Measurements from ENCODE around the gene DMKN.

DMKN gene

GRCh38 chr19:35509018-35509652 lies 4.3 kb downstream of the DMKN start:
- H3K27me3 Mint-ChIP-seq (ENCODE audit: low read depth) = peaks cover 78% of the 10 kb centered on the region
- H3K27ac Mint-ChIP-seq = peak overlapping the region; percentile 83 to 92 (median 91)
- peaks cover 5% of the 10 kb centered on the region for H3K4me1 Mint-ChIP-seq
- TF ChIP-seq CTCF (IDR thresholded peaks at IDR 0.05; ENCODE audit: unreplicated experiment in 3 of 3) = no peak
- peak overlapping the region; percentile 86 to 91 (median 89) for H3K4me3 Mint-ChIP-seq
- H3K9me3 Mint-ChIP-seq = no peaks in the 10 kb centered on the region
- H3K36me3 Mint-ChIP-seq (ENCODE audit: low read depth) = no peaks in the 10 kb centered on the region

- TF ChIP-seq CTCF (IDR thresholded peaks at IDR 0.05; ENCODE audit: unreplicated experiment in 3 of 3) = no peak
- peaks cover 73% of the 10 kb centered on the region for H3K27me3 Mint-ChIP-seq (ENCODE audit: low read depth)
- H3K4me3 Mint-ChIP-seq = peak overlapping the region; percentile 34 to 89 (median 61)
- no peak overlapping the region for H3K27ac Mint-ChIP-seq
- H3K36me3 Mint-ChIP-seq (ENCODE audit: low read depth) = no peaks in the 10 kb centered on the region
- H3K9me3 Mint-ChIP-seq = no peaks in the 10 kb centered on the region
- H3K4me1 Mint-ChIP-seq = peaks cover 5% of the 10 kb centered on the region
Observed at GRCh38 chr19:35508129-35508528, 5.3 kb downstream of the DMKN start.

GRCh38 chr19:35507561-35507960 lies 5.9 kb downstream of the DMKN start:
- H3K36me3 Mint-ChIP-seq (ENCODE audit: low read depth) = no peaks in the 10 kb centered on the region
- H3K27me3 Mint-ChIP-seq (ENCODE audit: low read depth) = peaks cover 68% of the 10 kb centered on the region
- no peak overlapping the region for H3K4me3 Mint-ChIP-seq
- H3K27ac Mint-ChIP-seq = no peak overlapping the region
- H3K4me1 Mint-ChIP-seq = peaks cover 5% of the 10 kb centered on the region
- TF ChIP-seq CTCF (IDR thresholded peaks at IDR 0.05; ENCODE audit: unreplicated experiment in 3 of 3) = no peak
- no peaks in the 10 kb centered on the region for H3K9me3 Mint-ChIP-seq

- peaks cover 55% of the 10 kb centered on the region for H3K27me3 Mint-ChIP-seq (ENCODE audit: low read depth)
- H3K27ac Mint-ChIP-seq = no peak overlapping the region
- no peaks in the 10 kb centered on the region for H3K9me3 Mint-ChIP-seq
- no peak overlapping the region for H3K4me3 Mint-ChIP-seq
- no peak for TF ChIP-seq CTCF (IDR thresholded peaks at IDR 0.05; ENCODE audit: unreplicated experiment in 3 of 3)
- H3K36me3 Mint-ChIP-seq (ENCODE audit: low read depth) = no peaks in the 10 kb centered on the region
- peaks cover 5% of the 10 kb centered on the region for H3K4me1 Mint-ChIP-seq
Observed at GRCh38 chr19:35506011-35506410, 7.4 kb downstream of the DMKN start.

- no peak for TF ChIP-seq CTCF (IDR thresholded peaks at IDR 0.05; ENCODE audit: unreplicated experiment in 3 of 3)
- no peaks in the 10 kb centered on the region for H3K4me1 Mint-ChIP-seq
- no peak overlapping the region for H3K27ac Mint-ChIP-seq
- H3K4me3 Mint-ChIP-seq = no peak overlapping the region
- H3K36me3 Mint-ChIP-seq (ENCODE audit: low read depth) = no peaks in the 10 kb centered on the region
- peaks cover 25% of the 10 kb centered on the region for H3K27me3 Mint-ChIP-seq (ENCODE audit: low read depth)
- no peaks in the 10 kb centered on the region for H3K9me3 Mint-ChIP-seq
Observed at GRCh38 chr19:35502751-35503150, 10.7 kb downstream of the DMKN start.

GRCh38 chr19:35501684-35502083 lies 11.8 kb downstream of the DMKN start:
- no peak overlapping the region for H3K4me3 Mint-ChIP-seq
- no peak for TF ChIP-seq CTCF (IDR thresholded peaks at IDR 0.05; ENCODE audit: unreplicated experiment in 3 of 3)
- H3K27me3 Mint-ChIP-seq (ENCODE audit: low read depth) = peaks cover 16% of the 10 kb centered on the region
- H3K36me3 Mint-ChIP-seq (ENCODE audit: low read depth) = no peaks in the 10 kb centered on the region
- H3K9me3 Mint-ChIP-seq = no peaks in the 10 kb centered on the region
- no peak overlapping the region for H3K27ac Mint-ChIP-seq
- no peaks in the 10 kb centered on the region for H3K4me1 Mint-ChIP-seq
